BLaER1 treated with 17β-estradiol and CSF1 and Interleukin-3, amounts not matched to agents 10 nM and 100 nM (cell line): ENCODE results near the gene FOCAD.

ENCODE experiments used
- H3K27ac ChIP-seq, 11 experiments: shearing (Covaris generic); formaldehyde crosslinking; 2 replicates each; pipeline ENCODE4 v1.8.1; 2022
- H3K27me3 ChIP-seq, 11 experiments: shearing (Covaris generic); formaldehyde crosslinking; 2 replicates each; pipeline ENCODE4 v1.8.1; 2022
- H3K36me3 ChIP-seq, 11 experiments: shearing (Covaris generic); formaldehyde crosslinking; 2 replicates each; pipeline ENCODE4 v1.8.1; 2022
- H3K4me1 ChIP-seq, 10 experiments: shearing (Covaris generic); formaldehyde crosslinking; 2 replicates each; pipeline ENCODE4 v1.8.1; 2022
- H3K4me2 ChIP-seq, 11 experiments: shearing (Covaris generic); formaldehyde crosslinking; 2 replicates each; pipeline ENCODE4 v1.8.1; 2022
- H3K4me3 ChIP-seq, 10 experiments: shearing (Covaris generic); formaldehyde crosslinking; 2 replicates each; pipeline ENCODE4 v1.8.1; 2022
- H3K9ac ChIP-seq, 11 experiments: shearing (Covaris generic); formaldehyde crosslinking; 2 replicates each; pipeline ENCODE4 v1.8.1; 2022
- H3K9me3 ChIP-seq, 11 experiments: shearing (Covaris generic); formaldehyde crosslinking; replicated peaks in 1 of 11; 2 replicates each; pipeline ENCODE4 v1.8.1; 2022
- H4K20me1 ChIP-seq, 11 experiments: shearing (Covaris generic); formaldehyde crosslinking; 2 replicates each; pipeline ENCODE4 v1.8.1; 2022
- Cebpa-rat ChIP-seq, 11 experiments: shearing (Covaris generic); IDR thresholded peaks; 2 replicates each; pipeline ENCODE4 v1.8.1; 2022

The FOCAD gene

DNA sequence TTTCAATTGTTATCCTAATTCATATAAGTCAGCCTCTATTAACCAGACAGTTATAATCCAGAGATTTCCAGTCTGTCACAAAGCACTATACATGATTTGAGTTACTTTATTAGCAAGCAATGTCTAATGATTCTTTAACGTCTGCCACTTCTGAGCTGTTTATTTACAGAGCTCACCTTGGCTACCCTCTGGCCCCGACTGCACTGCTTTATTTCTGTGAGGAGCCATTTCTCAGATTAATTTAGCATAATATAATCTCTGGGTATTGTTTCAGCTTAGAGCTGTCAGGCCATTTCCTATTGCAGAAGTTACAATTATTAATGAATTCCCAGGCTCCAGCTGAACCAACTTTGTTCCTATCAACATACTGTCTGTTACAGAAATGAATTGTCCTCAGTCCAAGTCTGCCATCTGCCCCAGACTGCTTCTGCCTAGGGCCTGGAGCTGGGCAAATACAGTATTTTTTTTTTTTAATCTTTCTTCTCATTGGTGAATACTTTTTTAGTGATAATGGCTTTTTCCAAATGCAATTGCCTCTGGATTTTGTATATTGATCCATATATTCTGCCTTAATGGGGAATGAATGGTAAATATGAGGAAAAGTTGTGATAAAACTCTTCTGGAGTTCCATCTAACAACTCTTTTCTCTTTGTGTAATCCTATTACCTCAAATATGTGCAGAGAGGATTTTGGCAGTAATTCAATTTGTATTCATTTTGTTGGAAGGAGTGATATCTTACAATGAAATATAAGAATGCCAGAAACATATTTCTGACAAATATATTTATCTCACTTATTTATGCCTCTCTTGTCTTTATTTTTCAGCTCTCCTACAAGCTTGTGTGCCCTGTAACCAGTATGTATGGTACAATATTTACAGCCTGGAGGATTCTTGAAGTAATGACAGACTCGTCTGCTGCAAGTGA is 104.7 kb downstream of the FOCAD start:
- no peak overlapping the region for H3K9ac ChIP-seq

DNA sequence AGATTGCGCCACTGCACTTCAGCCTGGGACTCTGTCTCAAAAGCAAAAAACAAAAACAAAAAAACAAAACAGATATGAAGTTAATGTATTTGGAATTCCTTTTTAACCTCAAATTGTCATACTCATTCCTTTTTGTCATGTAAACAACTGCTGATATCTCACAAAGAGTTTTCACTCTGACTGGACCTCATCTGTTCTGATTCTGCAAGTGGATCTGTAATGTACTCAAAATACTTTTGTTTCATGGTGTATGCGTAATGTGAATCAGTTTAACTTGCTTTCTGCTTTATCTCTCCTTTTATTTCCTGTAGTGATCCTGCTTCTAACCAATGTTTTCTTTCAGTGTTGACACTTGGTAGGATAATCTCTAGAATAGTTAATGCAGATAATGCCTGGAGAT is 106.7 kb downstream of the FOCAD start:
- no peak for TF ChIP-seq Cebpa-rat (IDR thresholded peaks at IDR 0.05)
- no peaks in the 10 kb centered on the region for H4K20me1 ChIP-seq
- H3K4me2 ChIP-seq = no peak overlapping the region
- no peak overlapping the region for H3K9ac ChIP-seq
- no peak overlapping the region for H3K4me3 ChIP-seq
- no peak overlapping the region for H3K27ac ChIP-seq
- no peaks in the 10 kb centered on the region for H3K4me1 ChIP-seq
- H3K36me3 ChIP-seq = peaks cover 0 to 28% (median 8%) of the 10 kb centered on the region in 11 experiments; a peak in 7 of 22 replicates
- no peaks in the 10 kb centered on the region for H3K9me3 ChIP-seq
- no peaks in the 10 kb centered on the region for H3K27me3 ChIP-seq

More for the DNA sequence above, 104.7 kb downstream of the FOCAD start:
- H3K27me3 ChIP-seq = no peaks in the 10 kb centered on the region
- H3K4me3 ChIP-seq = no peak overlapping the region
- H3K27ac ChIP-seq = no peak overlapping the region
- peaks cover 0 to 28% (median 8%) of the 10 kb centered on the region in 11 experiments; a peak in 7 of 22 replicates for H3K36me3 ChIP-seq
- H3K4me2 ChIP-seq = no peak overlapping the region
- TF ChIP-seq Cebpa-rat (IDR thresholded peaks at IDR 0.05) = no peak
- no peaks in the 10 kb centered on the region for H3K4me1 ChIP-seq
- H4K20me1 ChIP-seq = no peaks in the 10 kb centered on the region
- H3K9me3 ChIP-seq = no peaks in the 10 kb centered on the region

DNA sequence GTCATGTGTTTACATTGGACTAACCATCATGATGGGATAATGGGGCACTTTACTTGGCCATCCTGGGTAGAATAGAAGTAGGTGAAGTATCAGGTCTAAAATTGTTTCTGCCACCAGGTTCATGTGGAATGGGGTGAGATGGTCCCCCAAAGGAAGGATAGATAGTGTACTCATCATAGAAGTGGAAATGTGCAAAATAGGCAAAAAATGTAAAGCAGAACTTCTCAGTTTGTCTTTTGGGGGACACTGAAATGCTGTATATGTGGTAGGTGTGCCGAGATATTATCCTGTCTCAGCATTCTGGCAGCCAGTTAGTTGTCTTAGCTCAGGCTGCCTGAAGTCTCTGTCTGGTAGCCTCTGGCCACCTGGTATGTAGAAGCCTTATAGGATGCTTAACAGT is 107.6 kb downstream of the FOCAD start:
- Histone ChIP-seq H3K27ac (no peak overlapping the region), H3K4me2 (no peak overlapping the region), H3K36me3 (peaks cover 0 to 28% (median 8%) of the 10 kb centered on the region in 11 experiments; a peak in 7 of 22 replicates), H3K9me3 (no peaks in the 10 kb centered on the region; a peak in 2 of 22 replicates), H3K4me1 (no peaks in the 10 kb centered on the region), H3K4me3 (no peak overlapping the region), H3K27me3 (no peaks in the 10 kb centered on the region), H4K20me1 (no peaks in the 10 kb centered on the region), H3K9ac (no peak overlapping the region)
- no peak for TF ChIP-seq Cebpa-rat (IDR thresholded peaks at IDR 0.05)

DNA sequence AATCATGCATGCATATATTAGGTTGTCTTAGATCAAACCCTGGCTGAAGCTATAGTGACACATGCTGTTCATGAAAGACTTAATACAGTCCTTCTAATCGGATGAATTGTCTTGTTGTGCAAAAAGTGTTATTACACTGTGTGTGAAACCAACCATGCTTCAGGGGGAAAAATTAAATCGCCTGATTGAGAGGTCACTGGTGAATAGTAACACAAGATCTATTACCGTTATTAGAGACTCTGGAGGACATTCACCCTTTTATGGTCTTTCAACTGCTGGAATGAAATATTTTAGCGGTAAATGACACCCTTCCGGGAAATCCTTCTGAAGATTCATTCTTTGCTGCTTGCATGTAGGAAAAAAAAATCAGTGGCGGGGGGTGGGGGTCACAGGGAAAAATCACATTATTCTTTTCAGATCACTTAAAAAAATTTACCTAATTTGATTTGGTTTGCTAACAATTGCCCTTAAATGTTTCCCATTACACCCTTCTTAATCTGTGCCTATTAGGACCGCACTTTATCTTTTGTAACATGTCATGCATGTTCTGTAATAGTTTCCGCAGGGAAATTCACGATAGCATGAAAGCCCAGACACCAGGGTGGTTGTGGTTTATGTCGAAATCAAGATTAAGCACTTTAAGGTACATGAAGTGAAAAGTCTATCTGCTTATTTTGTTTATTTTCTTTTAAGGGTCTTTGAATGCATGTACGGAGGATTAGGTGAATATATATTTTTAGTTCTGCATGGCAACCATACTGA is 120.6 kb downstream of the FOCAD start:
- no peaks in the 10 kb centered on the region; a peak in 1 of 22 replicates for H3K36me3 ChIP-seq

DNA sequence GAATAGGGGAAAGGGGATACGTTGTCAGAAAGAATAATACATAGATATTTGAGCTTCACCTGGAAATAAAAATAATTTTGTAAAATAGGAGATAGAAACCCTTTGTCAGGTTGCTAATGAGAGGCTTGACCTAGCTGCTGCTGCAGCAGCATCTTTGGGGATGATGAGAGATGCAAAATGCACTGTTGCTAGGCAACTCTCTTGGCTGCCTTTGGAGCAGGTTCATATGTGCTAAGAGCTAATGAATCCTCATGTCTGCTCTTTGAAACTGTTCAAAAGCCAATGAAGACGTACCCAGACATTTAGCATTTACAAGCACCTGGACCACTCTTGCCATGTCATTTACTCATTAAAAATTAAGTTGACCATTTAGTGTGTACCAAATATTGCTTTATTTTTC is 121.7 kb downstream of the FOCAD start:
- H3K9me3 ChIP-seq = no peaks in the 10 kb centered on the region
- no peaks in the 10 kb centered on the region for H3K27me3 ChIP-seq
- H3K36me3 ChIP-seq = no peaks in the 10 kb centered on the region; a peak in 1 of 22 replicates
- H3K4me3 ChIP-seq = no peak overlapping the region
- no peaks in the 10 kb centered on the region for H3K4me1 ChIP-seq
- H4K20me1 ChIP-seq = no peaks in the 10 kb centered on the region
- no peak overlapping the region for H3K4me2 ChIP-seq
- no peak overlapping the region for H3K9ac ChIP-seq
- TF ChIP-seq Cebpa-rat (IDR thresholded peaks at IDR 0.05) = no peak
- H3K27ac ChIP-seq = no peak overlapping the region

More for the DNA sequence above, 120.6 kb downstream of the FOCAD start:
- no peaks in the 10 kb centered on the region for H3K27me3 ChIP-seq
- no peaks in the 10 kb centered on the region for H3K4me1 ChIP-seq
- H3K9ac ChIP-seq = no peak overlapping the region
- no peak overlapping the region for H3K4me3 ChIP-seq
- no peak overlapping the region for H3K27ac ChIP-seq
- TF ChIP-seq Cebpa-rat (IDR thresholded peaks at IDR 0.05) = no peak
- no peaks in the 10 kb centered on the region for H3K9me3 ChIP-seq
- no peak overlapping the region for H3K4me2 ChIP-seq
- no peaks in the 10 kb centered on the region for H4K20me1 ChIP-seq

DNA sequence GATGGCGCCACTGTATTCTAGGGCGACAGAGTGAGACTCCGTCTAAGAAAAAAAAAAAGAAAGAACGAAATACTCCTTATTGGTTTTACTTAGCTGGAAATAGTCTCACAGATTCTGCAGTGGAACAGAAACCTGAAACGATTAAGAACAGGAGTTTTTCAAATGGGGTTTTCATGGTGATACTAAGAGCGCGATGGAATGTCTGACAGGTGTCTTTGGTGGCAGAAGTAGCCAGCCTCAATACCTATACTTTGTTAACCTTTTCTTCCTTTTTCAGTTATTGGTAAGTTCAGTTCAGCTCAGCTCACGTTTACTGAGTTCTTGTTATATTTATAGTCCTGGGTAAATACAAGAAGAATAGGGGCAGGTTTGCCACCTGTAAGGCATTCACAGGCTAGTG is 123.9 kb downstream of the FOCAD start:
- Histone ChIP-seq H3K4me1 (no peaks in the 10 kb centered on the region), H3K36me3 (no peaks in the 10 kb centered on the region), H4K20me1 (no peaks in the 10 kb centered on the region), H3K4me2 (no peak overlapping the region), H3K4me3 (no peak overlapping the region), H3K27me3 (no peaks in the 10 kb centered on the region), H3K27ac (no peak overlapping the region), H3K9ac (no peak overlapping the region), H3K9me3 (no peaks in the 10 kb centered on the region)
- TF ChIP-seq Cebpa-rat (IDR thresholded peaks at IDR 0.05) = no peak

DNA sequence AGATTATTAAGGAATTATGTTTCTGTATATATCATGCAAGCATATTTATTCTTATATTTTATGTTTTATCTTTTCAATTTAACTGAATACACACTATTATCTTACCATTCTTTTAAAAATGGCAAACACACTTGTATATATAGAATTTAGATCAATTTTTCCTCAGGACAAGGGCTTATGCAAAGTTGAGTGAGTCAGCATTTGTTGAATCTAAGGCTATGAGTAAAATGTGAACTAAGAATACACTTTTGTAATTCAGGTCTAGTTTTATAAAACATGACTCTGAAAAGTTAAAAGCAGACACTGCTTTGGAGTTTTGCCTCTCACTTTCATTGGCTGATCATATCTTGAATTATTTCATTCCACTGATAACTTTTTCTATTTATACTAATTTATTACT is 127.8 kb downstream of the FOCAD start:
- H3K4me2 ChIP-seq = no peak overlapping the region
- no peak overlapping the region for H3K4me3 ChIP-seq
- H3K9me3 ChIP-seq = no peaks in the 10 kb centered on the region
- H3K36me3 ChIP-seq = no peaks in the 10 kb centered on the region
- H3K27me3 ChIP-seq = no peaks in the 10 kb centered on the region
- H3K27ac ChIP-seq = no peak overlapping the region
- peaks cover 0 to 14% (median 0%) of the 10 kb centered on the region in 10 experiments; a peak in 7 of 20 replicates for H3K4me1 ChIP-seq
- H4K20me1 ChIP-seq = no peaks in the 10 kb centered on the region
- no peak overlapping the region for H3K9ac ChIP-seq
- no peak for TF ChIP-seq Cebpa-rat (IDR thresholded peaks at IDR 0.05)

DNA sequence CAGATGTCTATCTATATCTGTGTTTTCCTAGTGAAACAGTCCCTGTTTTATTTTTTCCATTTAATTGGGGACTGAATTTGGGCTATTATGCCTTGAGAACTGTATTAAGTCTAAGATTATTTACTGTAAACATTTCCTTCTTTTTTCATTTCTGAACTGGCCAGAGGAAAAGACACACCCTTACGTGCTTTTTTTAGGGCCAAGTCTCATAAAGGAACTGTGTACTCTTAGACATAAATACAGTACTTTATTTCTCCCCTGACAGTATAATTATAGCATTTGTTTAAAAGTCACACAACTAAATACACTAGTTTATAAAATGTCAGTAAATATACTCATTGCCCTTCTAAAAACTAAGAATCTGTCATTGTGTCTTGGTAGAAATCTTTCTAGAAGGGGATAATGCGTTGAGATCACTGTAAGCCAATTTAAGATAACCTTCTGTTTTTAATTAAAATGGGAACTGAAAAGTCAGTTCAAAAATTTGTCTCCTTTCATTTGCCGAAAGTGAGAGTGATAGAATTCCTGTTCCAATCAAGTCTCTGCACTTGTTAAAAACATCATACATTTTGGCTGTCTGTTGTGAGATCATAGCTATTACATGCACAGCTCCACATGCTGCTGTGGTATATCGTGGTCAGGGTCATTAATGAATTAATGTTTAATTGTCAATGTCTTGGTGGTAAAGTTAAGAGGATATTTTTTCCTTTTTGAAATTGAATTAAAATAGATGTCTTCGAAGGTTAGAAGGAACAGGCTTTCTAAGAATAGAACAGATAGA is 132.1 kb downstream of the FOCAD start:
- Histone ChIP-seq H3K27me3 (no peaks in the 10 kb centered on the region), H3K4me1 (peaks cover 0 to 14% (median 0%) of the 10 kb centered on the region in 10 experiments; a peak in 7 of 20 replicates), H3K9me3 (no peaks in the 10 kb centered on the region), H3K4me2 (peak overlapping the region in 3 of 11 experiments; percentile 22 to 40 (median 28); a peak in 5 of 22 replicates), H4K20me1 (no peaks in the 10 kb centered on the region), H3K9ac (no peak overlapping the region), H3K27ac (no peak overlapping the region), H3K36me3 (no peaks in the 10 kb centered on the region), H3K4me3 (no peak overlapping the region)
- no peak for TF ChIP-seq Cebpa-rat (IDR thresholded peaks at IDR 0.05)

DNA sequence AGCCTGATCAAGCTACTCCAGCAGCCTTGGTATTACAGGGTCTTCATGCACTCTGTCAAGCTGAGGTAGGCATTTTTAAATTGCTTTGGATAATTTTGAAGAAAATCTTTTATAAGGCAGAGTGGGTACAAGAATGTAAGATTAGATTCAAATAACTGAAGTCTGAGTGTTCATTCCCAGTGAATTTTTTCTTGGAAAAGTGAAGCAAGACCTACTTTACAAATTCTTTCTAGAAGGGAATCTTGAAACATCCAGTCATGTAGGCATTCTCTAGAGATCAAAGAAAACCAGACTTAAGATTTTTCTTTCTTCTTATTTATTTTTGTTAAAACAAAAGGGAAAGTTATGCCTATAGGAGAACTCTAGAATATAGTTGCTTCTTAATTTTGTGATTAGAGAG is 139.0 kb downstream of the FOCAD start:
- H3K27ac ChIP-seq = no peak overlapping the region
- H3K27me3 ChIP-seq = no peaks in the 10 kb centered on the region
- no peaks in the 10 kb centered on the region for H4K20me1 ChIP-seq
- no peak overlapping the region for H3K4me3 ChIP-seq
- no peaks in the 10 kb centered on the region for H3K9me3 ChIP-seq
- TF ChIP-seq Cebpa-rat (IDR thresholded peaks at IDR 0.05) = no peak
- H3K9ac ChIP-seq = no peak overlapping the region
- no peaks in the 10 kb centered on the region for H3K4me1 ChIP-seq
- peaks cover 0 to 30% (median 0%) of the 10 kb centered on the region in 11 experiments; a peak in 5 of 22 replicates for H3K36me3 ChIP-seq
- H3K4me2 ChIP-seq = no peak overlapping the region
